ENCODE measurements around the gene PM20D1.

GRCh38 chr1:205842229-205842628, 7.7 kb downstream of the PM20D1 start:
- TF ChIP-seq EZH2 (IDR thresholded peaks at IDR 0.05; ENCODE audit: low read depth) (no peak), CTCF (conservative IDR thresholded peaks at IDR 0.05) (no peak)
